GM21786 (cell line): ENCODE measurements around the gene USP34.
"Not testable (repeated sequence)": the region's sequence is repeated elsewhere in the genome, so short reads cannot be mapped to it uniquely, and the experiment has no call there.

Source experiments
- ATAC-seq: cut with Tn5 transposase; IDR thresholded peaks from one replicate; pipeline ENCODE4 v1.9.1; 2021; ENCODE audit not compliant: unreplicated experiment

Gene USP34

DNA sequence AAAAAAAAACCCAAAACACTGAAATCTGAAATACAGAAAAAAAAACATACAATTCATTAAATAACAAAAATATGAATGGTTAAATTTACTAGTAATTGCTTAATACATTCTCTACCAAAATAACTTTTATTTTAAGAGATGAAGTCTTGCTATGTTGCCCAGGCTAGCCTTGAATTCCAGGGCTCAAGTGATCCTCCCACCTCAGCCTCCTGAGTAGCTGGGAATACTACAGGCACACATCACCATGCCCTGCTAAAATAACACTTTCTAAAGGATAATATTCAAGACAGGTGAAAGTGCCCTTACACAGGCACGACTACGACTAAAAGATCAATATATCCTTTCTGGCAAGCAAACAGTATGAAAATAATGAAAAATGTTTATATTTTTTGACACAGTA lies 9.5 kb downstream of the USP34 start:
- ATAC-seq: no peak

DNA sequence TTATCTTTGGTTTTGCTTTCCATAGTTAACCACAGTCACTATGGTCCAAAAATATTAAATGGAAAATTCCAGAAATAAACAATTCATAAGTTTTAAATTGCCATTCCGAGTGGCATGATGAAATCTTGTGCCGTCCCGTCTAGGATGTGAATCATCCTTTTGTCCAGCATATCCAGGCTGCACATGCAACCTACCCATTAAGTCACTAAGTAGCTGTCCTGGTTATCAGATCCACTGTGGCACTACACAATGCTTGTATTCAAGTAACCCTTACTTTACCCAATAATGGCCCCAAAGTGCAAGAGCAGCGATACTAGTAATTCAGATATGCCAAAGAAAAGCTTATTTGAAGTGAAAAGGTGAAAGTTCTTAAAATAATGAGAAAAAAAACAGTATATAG lies 10.7 kb downstream of the USP34 start:
- no peak for ATAC-seq

DNA sequence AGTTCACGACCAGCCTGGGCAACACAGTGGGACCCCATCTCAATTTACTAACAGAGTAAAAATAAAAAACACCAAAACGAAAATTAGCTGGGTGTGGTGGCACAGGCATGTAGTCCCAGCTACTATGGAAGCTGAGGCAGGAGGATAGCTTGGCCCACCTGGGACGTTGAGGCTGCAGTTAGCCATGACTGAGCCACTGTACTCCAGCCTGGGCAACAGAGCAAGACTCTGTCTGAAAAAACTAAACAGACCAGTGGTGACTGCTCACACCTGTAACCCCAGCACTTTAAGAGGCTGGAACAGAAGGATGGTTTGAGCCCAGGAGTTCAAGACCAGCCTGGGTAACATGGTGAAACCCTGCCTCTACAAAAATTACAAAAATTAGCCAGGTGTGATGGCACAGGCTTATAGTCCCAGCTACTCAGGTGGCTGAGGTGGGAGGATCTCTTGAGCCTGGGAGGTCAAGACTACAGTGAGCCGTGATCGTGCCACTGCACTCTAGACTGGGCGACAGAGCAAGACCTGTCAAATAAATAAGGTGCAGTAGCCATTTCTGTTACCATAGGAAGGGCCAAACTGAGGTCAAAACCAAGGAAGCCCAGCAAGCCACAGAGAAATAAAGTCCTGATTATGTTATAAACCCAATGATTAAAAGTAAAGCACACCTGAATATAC lies 14.0 kb downstream of the USP34 start:
- no peak for ATAC-seq

DNA sequence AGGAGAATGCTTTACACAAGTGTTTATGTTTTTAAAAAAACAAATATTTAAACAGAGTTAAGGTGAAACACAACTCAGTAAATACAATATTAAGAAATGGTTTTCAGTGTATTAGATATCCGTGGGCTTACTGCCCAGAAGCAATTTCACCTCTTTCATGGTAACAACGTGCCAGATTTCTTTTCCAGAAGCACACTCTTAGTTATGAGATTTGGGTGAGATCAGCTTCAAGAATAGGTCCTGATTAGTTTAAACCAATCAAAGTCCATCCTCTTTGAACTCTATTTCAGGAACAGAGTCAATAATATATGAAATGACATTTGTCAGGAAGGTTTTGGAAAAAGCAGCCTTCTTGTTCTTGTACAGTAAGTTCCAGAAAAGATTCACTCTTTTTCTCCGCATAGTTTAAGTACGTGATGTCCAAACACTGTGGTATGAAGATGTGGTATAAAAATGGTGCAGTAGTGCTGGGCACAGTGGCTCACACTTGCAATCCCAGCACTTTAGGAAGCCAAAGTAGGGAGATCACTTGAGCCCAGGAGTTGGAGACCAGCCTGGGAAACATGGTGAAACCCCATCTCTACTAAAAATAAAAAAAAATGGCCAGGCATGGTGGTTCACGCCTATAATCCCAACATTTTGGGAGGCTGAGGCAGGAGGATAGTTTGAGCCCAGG lies 14.7 kb downstream of the USP34 start:
- ATAC-seq: no peak

DNA sequence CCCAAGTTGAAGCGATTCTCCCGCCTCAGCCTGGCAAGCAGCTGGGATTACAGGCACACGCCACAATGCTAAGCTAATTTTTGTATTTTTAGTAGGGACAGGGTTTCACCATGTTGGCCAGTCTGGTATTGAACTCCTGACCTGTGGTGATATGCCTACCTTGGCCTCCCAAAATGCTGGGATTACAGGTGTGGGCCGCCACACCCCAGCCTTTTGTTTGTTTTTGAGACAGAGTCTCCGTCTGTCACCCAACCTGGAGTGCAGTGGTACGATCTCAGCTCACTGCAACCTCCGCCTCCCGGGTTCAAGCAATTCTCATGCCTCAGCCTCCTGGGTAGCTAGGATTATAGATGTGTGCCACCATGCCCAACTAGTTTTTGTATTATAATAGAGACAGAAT lies 15.9 kb downstream of the USP34 start:
- not testable (repeated sequence) for ATAC-seq

DNA sequence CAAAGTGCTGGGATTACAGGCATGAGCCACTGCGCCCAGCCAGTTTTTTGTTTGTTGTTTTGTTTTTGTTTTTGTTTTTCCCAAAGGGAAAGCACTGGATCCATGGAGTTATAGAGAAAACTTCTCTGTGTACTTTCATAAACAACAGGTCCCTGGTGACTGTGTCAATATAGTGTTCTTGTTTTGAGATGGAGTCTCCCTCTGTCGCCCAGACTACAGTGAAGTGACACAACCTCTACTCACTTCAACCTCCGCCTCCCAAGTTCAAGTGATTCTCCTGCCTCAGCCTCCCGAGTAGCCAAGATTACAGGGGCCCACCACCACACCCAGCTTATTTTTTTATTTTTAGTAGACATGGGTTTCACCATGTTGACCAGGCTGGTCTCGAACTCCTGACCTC lies 16.5 kb downstream of the USP34 start:
- no peak for ATAC-seq

DNA sequence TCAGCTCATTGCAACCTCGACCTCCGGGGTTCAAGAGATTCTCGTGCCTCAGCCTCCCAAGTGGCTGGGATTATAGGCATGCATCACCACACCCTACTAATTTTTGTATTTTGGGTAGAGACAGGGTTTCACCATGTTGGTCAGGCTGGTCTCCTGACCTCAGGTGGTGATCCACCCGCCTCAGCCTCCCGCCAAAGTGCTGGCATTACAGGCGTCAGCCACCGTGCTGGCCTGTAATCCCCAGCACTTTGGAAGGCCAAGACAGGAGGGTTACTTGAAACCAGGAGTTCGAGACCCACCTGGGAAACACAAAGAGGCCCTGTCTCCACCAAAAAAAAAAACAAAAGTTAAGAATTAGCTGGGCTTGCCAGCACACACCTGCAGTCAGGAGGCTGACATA lies 18.5 kb downstream of the USP34 start:
- ATAC-seq: no peak

DNA sequence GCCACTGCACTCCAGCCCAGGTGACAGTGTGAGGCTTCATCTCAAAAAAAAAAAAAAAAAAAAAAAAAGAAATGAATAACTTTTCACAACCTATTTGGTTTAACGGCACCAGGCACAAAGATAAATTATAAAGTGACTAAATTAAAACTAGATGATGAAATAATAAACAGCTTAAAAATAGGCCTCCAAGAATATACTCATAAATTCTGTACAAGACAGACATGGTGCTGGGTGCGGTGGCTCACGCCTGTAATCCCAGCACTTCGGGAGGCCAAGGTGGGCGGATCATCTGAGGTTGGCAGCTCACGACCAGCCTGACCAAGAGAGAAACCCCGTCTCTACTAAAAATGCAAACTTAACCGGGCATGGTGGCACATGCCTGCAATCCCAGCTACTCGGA lies 19.7 kb downstream of the USP34 start:
- ATAC-seq: no peak

DNA sequence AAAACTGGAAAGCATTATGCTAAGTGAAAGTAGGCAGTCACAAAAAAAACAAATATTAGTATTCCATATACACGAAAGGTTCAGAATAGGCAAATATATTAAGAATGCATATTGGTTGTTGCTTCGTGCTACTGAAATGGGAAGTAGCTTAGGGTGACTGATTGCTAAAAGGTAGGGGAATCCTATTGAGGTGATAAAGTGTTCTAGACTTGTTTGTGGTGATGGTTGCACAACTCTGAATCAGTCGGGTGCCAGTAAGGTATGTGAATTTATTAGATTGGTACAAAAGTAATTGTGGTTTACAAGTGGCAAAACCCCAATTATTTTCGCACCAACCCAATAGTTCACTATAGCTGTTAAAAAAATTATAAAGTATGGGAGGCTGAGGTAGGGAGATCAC lies 20.7 kb downstream of the USP34 start:
- ATAC-seq: no peak

DNA sequence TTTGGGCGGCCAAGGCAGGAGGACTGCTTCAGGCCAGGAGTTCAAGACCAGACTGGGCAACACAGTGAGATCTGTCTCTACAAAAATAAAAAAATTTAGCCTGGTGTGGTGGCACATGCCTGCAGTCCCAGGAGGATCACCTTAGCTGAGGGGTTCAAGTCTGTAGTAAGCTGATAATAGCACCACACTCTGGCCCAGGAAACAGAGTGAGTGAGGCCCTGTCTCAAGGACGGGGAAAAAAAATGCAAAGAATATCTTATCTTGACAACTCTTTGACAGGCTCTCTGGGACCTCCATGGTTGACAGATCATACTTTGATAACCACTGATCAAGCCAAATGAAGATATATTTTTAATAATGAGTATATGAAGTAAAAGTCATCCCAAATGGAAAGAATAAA lies 22.7 kb downstream of the USP34 start:
- no peak for ATAC-seq

DNA sequence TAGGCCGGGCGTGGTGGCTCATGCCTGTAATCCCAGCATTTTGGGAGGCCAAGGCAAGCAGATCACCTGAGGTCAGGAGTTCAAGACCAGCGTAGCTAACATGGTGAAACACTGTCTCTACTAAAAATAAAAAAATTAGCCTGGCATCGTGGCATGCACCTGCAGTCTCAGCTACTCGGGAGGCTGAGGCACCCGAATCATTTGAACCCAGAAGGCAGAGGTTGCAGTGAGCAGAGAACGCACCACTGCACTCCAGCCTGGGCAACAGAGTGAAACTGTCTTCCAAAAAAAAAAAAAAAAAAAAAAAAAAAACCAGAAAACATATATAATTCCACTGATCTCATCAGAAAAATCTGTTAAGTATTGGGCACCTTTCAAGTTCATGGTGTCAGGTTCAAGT lies 23.9 kb downstream of the USP34 start:
- not testable (repeated sequence) for ATAC-seq

DNA sequence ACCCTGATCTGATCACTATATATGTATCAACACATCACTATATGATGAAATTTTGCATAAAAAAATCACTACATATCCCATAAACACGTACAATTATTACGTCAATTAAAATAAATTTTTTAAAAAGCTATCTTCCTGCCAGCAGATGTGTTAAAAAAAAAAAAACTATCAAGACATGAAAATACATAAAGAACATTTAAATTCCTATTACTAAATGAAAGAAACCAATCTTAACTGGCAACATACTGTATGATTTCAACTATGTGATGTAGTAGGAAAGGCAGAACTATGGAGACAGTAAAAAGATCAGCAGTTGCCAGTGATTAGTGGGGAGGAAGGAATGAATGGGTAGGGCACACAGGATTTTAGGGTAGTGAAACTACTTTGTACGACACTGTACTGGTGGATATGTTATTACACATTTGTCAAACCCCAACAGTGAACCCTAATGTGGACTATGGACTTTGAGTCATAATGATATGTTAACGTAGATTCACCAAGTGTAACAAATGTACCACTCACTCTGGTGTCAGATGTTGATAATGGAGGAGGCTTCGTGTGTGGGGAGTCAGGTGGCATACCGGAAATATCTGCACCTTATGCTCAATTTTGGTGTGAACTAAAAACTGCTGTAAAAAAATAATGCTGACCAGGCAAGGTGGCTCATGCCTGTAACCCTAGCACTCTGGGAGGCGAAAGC lies 27.4 kb downstream of the USP34 start:
- ATAC-seq: peak; percentile 87

DNA sequence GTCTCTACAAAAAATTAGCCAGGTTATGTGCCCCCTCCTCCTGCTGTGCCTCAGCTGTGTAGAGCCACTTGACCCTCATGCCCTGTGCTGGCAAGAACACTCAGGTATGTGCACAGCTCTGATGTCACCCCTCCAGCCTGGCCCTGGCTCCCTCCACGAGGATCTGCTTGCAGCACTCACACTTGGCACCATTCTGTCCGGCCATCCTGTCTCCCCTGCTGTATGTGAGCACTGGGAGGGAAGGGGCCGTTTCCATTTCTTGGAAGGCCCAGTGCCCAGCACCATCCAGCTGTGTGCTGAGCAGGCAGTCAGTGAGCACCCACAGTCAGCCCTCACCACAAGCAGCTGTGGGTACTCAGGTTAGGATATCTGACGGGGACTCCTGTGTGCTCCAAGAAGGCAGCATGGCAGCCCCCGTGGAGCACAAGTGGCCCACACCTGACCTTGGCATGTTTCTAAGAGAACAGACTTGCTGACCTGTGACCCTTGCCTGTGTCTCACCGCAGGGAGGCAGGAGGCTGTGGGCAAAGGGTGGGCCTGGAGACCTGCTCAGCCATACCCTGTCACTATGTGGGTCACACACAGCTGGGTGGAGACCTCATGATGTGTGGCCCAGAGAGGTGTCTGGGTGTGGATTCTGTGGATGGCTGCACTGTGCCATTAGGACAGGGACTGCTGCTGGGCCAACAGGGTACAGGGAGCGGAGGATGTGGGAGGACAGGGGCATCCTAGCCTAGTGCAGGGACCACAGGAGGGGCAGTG lies 31.5 kb downstream of the USP34 start:
- ATAC-seq: no peak

DNA sequence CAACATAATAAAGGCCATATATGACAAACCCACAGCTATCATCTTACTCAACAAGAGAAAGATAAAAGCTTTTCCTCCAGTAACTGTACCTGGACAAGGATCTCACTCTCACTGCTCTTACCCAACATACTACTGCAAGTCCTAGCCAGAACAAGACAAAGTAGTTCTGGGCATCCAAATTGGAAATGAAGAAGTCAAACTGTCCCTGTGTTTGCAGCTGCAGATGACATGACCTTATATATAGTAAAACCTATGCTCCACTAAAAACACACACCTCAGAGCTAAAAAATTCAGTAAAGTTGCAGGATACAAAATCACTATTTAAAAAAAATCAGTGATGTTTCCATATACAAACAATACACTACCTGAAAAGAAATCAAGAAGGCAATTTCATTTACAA lies 32.2 kb downstream of the USP34 start:
- ATAC-seq: no peak

DNA sequence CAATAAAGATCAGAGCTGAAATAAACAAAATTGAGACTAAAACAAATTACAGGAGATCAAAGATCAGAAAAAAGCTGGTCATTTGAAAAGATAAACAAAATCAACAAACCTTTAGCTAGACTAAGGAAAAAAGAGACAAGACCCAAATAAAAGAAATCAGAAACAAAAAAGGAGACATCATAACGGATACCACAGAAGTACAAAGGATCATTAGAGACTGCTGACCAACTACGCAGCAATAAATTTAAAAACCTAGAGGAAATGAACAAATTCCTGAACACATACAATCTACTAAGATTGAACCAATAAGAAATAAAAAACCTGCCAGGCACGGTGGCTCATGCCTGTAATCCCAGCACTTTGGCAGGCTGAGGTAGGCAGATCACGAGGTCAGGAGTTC lies 33.7 kb downstream of the USP34 start:
- ATAC-seq: no peak

DNA sequence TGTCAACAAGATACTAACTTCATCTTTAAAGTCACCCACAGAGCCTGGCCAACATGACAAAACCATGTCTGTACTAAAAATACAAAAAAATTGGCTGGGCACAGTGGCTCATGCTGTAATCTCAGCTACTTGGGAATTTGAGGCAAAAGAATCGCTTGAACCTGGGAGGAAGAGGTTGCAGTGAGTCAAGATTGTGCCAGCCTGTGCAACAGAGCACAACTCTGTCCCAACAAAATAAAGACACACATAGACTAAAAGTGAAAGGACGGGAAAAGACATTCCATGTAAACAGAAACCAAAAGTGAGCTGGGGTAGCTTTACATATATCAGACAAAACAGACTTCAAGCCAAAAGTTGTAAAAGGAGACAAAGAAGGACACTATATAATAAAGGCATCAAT lies 34.8 kb downstream of the USP34 start:
- ATAC-seq: no peak

DNA sequence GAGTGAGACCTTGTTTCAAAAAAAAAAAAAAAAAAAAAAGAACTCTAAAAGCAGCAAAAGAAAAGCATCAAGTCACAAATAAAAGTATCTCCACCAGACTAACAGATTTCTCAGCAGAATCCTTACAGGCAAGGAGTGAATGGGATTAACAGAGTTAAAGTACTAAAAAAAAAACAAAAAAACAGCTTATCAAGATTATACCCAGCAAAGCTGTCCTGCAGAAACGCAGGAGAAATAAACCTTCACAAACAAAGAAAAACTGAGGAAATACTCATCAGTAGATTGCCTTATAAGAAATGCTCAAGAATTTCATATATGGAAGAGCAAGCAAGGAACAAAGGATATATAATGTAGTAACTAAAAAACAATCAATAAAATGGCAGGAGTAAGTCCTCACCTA lies 35.6 kb downstream of the USP34 start:
- no peak for ATAC-seq

DNA sequence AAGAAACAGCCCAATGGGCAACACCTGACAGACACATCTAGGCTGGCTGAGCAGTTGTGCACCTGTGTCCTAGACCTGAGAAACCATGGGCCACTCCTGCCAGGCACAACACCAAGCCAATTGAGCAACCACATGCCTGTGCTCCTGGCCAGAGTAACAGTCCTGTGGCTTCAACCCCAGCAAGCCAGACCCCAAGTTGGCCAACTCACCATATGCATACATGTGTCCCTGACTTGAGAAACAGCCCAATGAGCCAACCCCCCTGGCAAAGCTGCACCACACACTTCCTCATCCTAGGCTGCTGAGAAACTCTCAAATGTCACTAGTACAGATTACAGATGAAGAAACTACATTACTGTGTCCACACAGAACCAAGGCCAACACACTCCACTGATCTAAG lies 36.6 kb downstream of the USP34 start:
- no peak for ATAC-seq

DNA sequence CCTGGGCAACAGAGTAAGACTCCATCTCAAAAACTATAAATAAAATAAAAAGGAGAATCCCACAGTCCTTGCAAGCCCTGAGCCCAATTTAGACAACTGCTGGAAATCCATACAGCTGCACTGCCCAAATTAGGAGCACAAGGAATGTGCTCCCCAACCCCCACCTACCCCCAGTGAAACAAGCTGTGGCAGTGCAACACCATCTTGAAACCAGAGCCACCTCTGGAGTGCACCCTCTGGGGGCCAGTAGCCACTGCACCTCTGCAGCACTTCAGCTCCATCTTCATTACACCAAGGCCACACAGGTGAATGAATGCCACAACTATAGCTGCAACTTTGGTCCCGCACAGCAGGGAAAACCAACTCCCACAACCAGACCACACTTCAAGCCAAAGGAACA lies 37.3 kb downstream of the USP34 start:
- ATAC-seq: no peak

DNA sequence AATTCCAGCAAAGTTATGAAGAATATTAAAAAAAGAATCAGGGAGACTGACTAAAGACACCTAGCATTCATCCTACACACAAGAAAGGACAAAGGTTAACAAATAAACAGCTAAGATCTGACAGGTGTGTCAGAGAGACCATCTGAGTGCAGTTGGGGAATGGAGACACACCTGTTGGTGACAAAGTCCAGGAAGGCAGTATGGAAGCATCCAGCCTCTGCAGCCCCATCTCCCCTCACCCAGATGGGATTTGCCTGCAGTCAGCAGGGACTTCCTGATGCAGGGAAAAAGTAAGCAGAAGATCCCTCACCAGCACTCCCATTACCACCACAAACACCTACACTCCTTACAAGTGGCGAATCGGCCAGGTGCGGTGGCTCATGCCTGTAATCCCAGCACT lies 37.9 kb downstream of the USP34 start:
- ATAC-seq: no peak

DNA sequence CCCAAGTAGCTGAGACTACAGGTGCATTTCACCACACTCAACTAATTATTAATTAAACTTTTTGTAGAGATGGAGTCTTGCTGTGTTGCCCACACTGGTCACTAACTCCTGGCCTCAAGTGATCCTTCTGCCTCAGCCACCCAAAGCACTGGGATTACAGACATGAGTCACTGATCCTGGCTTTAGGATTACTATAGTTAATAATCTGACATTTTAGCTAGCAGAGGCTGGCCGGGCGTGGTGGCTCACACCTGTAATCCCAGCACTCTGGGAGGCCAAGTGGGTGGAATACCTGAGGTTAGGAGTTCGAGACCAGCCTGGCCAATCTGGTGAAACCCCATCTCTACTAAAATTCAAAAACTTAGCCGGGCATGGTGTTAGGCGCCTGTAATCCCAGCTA lies 39.5 kb downstream of the USP34 start:
- no peak for ATAC-seq
